COLO829 (cell line): ENCODE data around the gene UBE2E3.
"Not testable (repeated sequence)": the region's sequence is repeated elsewhere in the genome, so short reads cannot be mapped to it uniquely, and the experiment has no call there.

Source experiments
- DNase-seq: peaks from one replicate; pipeline ENCODE4 v3.0.0; 2012; ENCODE audit warnings: low spot score

The UBE2E3 gene

DNA sequence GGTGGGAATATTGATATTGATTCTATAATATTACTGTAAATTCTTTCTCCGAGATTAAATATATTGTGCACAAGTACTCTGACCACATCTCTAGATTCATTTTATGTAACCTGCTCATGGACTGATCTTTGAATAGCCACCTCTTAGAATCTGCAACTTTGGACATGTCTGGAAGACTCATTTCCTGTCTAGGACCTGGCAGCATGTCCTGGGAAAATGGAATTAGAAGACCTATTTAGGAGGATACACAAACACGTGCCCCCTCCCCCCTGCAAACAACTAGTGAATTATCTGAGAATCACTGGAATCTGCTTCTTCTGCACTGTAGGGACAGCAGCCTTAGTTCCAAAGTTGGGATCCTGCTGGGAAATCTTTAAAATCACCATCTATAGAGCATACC lies 94.1 kb downstream of the UBE2E3 start:
- DNase-seq = peak; percentile 6

- DNase-seq = no peak
Measured at GRCh38 chr2:181076658-181077057, 96.3 kb downstream of the UBE2E3 start.

GRCh38 chr2:181077128-181077709 lies 96.8 kb downstream of the UBE2E3 start:
- DNase-seq = peak; percentile 48

DNA sequence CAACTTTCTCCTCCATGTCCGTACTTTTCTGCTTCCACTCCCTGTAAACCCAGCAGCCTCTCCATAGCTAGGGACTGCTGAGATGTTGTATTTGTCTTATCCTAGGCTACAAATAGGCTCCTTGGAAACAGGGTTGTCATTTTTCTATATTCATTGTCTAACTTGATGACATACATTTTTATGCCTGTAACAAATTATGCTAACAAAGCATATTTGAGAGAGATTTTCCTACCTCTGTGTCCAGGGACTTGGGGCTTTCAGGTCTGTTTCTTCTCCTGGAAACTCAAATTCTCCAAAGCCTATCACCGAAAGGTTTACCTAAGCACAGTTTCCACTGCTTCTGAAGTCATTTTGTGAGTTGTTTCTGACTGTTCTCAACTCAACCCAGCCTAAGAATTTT lies 102.7 kb downstream of the UBE2E3 start:
- no peak for DNase-seq

GRCh38 chr2:181085734-181086133 lies 105.3 kb downstream of the UBE2E3 start:
- no peak for DNase-seq

GRCh38 chr2:181091920-181092319 lies 111.5 kb downstream of the UBE2E3 start:
- DNase-seq = not testable (repeated sequence)

- no peak for DNase-seq
Measured at GRCh38 chr2:181095486-181095885, 115.1 kb downstream of the UBE2E3 start.

DNA sequence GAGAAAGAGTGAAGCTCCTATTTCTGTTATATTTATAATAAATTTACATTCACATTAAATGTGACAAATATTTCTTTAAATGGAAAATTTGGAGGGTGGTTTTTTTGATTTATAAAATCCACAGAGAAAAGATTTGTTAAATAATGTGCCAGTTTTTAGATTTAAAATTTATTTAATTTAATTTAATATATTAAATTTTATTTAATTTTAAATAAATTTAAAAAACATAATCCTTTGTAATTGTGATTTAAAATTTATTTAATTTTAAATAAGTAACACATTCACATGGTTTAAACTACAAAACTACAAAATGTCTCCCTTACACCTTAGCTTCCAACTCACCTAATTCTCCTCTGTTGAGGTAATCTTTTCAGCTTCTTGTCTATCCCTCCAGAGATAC lies 123.3 kb downstream of the UBE2E3 start:
- DNase-seq = no peak

DNA sequence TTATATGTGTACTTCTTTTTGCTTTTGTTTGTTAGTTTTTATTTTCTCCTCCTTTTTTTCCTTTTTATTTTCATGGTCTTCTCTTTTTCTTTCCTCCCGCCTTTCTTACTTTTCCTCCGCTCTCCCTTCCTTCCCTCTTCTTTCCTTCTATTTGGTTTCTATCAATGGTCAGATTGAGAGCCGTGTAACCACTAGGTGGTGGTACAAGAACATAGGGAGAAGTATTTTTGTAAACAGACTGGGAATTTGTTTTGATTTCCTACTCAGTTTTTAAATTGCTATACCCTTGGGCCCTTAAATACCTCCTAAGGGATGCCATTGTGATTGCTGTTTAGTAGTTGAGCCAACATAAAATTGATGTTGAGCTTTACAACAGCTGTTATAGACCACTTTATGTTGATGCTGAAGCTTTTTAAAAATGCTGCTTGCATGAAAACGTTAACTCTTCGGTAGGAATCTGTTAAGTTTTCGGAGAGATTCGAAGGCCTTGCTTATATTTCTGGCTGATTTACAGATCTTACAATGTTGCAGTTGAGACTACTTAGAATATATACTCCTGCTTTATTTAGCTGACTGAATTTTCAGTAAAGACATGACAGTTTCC lies 124.2 kb downstream of the UBE2E3 start:
- peak; percentile 59 for DNase-seq

GRCh38 chr2:181105562-181105961 lies 125.2 kb downstream of the UBE2E3 start:
- DNase-seq = no peak

GRCh38 chr2:181106229-181106628 lies 125.8 kb downstream of the UBE2E3 start:
- DNase-seq = no peak

DNA sequence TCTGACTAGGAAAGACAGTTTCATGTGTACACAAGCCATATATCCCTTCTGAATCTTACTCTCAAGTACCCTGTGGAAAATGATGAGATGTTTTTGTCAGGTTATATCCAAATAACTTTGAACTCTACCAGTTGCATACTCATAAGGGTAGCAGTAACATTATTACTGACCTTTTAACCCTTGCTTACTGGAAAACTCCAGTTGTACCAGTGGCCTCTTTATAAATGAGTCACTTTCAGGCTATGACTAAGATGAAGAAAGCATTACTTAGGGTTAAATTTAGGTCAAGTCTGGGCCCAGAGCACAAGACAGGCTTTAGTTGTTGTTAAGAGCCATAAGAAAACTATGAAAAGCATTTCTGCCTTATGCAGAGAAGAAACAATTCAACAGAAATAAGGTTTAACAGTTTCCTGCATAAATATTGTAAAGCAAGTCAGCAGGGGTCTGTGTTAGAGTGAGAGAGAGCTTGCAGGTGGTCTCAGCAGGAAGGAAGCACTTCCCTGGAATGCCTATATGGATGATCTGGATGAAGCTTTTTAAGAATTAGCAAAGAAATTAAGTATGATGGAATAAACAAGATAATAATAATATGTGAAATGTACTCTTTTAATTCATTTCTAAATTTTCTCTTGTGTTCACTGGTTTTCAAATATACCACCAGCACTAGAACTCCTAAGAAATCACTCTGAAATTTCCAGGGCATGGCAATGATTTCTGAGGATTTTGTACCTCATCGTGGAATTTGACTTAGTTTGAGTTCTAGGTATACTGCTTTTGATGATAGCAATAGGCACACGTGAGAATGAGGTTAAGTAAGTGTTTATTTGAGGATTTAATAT lies 126.6 kb downstream of the UBE2E3 start:
- peak; percentile 70 for DNase-seq

DNA sequence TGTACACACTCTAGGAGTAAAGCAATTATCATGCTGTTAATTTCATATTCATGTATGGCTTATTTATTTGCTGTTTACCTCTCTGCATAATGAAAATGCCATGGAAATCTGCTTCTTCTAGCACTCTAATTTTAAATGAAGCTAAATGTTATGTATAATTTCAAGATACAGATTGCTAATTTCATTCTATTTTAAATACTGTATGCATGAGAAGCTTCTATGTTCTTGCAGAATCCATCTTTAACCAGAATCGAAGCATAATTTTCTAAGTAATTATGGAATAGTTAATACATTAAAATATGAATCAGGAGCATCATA lies 127.2 kb downstream of the UBE2E3 start:
- DNase-seq = no peak

DNA sequence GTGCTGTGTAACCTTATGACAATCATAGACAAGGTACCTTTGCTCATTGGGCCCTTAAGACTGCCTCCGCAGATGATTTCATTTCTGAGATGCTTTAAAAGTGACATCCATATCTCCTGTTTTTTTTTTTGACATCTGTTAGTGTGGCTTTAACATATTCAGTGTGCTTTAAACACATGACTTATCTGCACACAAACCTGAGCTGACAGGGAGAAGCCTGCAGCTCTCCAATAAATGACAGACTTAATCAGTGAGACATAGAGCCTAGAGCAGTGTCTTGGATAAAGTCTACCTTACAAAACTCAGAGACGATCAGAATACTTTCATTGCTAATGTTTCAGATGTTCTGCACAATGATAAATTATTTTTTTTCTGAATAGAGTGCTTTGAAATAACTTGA lies 130.7 kb downstream of the UBE2E3 start:
- no peak for DNase-seq

- DNase-seq = no peak
Measured at GRCh38 chr2:181112916-181113315, 132.5 kb downstream of the UBE2E3 start.
